GM18508 (cell line): ENCODE measurements around the gene ESF1.

Experiments
- ATAC-seq: cut with Tn5 transposase; IDR thresholded peaks from one replicate; pipeline ENCODE4 v1.9.1; 2021; ENCODE audit warnings: moderate number of reproducible peaks; ENCODE audit not compliant: insufficient read depth, unreplicated experiment

The ESF1 gene

GRCh38 chr20:13784893-13785715 lies at the start of gene ESF1, which contains the start of gene NDUFAF5:
TSS of gene ESF1 (minus strand) at chr20:13784919. CDS start at chr20:13783140, 1,779 bp downstream.
TSS of gene NDUFAF5 (plus strand) at chr20:13785028. CDS start at chr20:13785069, 41 bp downstream.
- ATAC-seq: peak; percentile 87

- no peak for ATAC-seq
These were observed 46.8 kb upstream of the ESF1 start for GRCh38 chr20:13831476-13831875.

- no peak for ATAC-seq
These were observed 40.7 kb upstream of the ESF1 start for GRCh38 chr20:13825465-13825864.

GRCh38 chr20:13824459-13824858 lies 39.7 kb upstream of the ESF1 start:
- no peak for ATAC-seq

GRCh38 chr20:13822459-13822858 lies 37.7 kb upstream of the ESF1 start:
- ATAC-seq: no peak

GRCh38 chr20:13821876-13822275 lies 37.2 kb upstream of the ESF1 start:
- no peak for ATAC-seq

- peak; percentile 82 for ATAC-seq
These were observed 35.3 kb upstream of the ESF1 start for GRCh38 chr20:13819885-13820645.

- ATAC-seq: no peak
These were observed 32.6 kb upstream of the ESF1 start for GRCh38 chr20:13817342-13817741.

- no peak for ATAC-seq
These were observed 32.0 kb upstream of the ESF1 start for GRCh38 chr20:13816757-13817156.

GRCh38 chr20:13814672-13815071 lies 30.0 kb upstream of the ESF1 start:
- no peak for ATAC-seq

- ATAC-seq: no peak
These were observed 29.2 kb upstream of the ESF1 start for GRCh38 chr20:13813910-13814309.

GRCh38 chr20:13810446-13810845 lies 25.7 kb upstream of the ESF1 start:
- ATAC-seq: no peak

GRCh38 chr20:13809855-13810254 lies 25.1 kb upstream of the ESF1 start:
- no peak for ATAC-seq

- no peak for ATAC-seq
These were observed 24.7 kb upstream of the ESF1 start for GRCh38 chr20:13809373-13809772.

- no peak for ATAC-seq
These were observed 16.0 kb upstream of the ESF1 start for GRCh38 chr20:13800728-13801134.

GRCh38 chr20:13799974-13800373 lies 15.3 kb upstream of the ESF1 start:
- ATAC-seq: no peak

GRCh38 chr20:13799040-13799439 lies 14.3 kb upstream of the ESF1 start:
- no peak for ATAC-seq

- ATAC-seq: no peak
These were observed 9.9 kb upstream of the ESF1 start for GRCh38 chr20:13794667-13795066.

- no peak for ATAC-seq
These were observed 8.3 kb upstream of the ESF1 start for GRCh38 chr20:13793001-13793400.

- ATAC-seq: no peak
These were observed 7.1 kb upstream of the ESF1 start for GRCh38 chr20:13791540-13792459.
